ENCODE measurements around the gene CR1L. TPM values are rescaled to one million over a fixed set of nuclear protein-coding genes. Genes with fewer than 3 reads are reported as not detected.

The CR1L gene
- total and polyA plus RNA-seq, 9 of the 15 experiments (the other 6 are each of a cell fraction or from before 2014, with no cell fraction given) = 10.1 to 74.8 (median 34.3) TPM

DNA sequence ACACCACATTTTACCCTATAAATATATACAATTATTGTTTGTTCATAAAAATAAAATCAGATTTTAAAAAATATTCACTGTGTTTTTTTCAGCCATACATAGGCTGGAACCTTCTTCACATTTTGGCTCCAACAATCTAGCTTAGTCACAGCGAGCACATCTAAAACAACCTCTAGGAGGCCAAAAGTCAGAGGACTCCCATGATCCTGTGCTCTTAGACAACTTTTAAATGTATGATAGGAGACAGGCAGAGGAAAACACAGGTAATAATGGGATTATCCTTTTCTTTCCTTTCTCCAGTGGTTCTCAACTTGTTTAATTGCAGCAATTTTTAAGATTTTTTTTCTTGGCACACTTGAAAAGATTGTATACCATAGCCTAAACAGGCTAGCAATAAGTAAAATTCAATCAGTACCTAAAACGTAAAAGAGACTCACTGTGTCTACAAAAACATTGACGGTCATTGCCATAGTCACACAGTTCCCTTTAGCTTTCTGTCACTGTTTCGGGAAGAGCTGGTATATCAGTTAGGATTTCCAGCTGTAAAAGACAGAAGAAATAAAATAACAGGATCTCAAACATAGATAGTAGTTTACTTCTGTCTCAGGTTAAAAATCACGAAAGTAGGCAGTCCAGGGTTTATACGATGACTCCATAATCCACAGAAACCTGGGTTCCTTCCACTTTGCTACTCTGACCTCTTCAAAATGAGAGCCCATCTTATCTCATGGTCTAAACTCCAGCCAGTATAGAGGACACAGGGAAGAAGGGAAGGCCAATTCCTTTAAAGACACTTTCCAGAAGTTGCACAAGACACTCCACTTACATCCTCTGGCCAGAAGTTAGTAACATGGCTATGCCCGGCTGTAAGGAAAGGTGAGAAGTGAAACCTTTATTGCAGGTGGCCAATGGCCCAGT lies 39.2 kb upstream of the CR1L start (continued):
- TF ChIP-seq, protein P1, sequence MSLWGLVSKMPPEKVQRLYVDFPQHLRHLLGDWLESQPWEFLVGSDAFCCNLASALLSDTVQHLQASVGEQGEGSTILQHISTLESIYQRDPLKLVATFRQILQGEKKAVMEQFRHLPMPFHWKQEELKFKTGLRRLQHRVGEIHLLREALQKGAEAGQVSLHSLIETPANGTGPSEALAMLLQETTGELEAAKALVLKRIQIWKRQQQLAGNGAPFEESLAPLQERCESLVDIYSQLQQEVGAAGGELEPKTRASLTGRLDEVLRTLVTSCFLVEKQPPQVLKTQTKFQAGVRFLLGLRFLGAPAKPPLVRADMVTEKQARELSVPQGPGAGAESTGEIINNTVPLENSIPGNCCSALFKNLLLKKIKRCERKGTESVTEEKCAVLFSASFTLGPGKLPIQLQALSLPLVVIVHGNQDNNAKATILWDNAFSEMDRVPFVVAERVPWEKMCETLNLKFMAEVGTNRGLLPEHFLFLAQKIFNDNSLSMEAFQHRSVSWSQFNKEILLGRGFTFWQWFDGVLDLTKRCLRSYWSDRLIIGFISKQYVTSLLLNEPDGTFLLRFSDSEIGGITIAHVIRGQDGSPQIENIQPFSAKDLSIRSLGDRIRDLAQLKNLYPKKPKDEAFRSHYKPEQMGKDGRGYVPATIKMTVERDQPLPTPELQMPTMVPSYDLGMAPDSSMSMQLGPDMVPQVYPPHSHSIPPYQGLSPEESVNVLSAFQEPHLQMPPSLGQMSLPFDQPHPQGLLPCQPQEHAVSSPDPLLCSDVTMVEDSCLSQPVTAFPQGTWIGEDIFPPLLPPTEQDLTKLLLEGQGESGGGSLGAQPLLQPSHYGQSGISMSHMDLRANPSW (CRISPR knock-in tag; IDR thresholded peaks at IDR 0.05) = peak; percentile 52; the same call in 1 of the 2 replicates
- TF ChIP-seq ILF3 (IDR thresholded peaks at IDR 0.05; ENCODE audit: borderline replicate concordance) = no peak
- TF ChIP-seq NCOA4 (IDR thresholded peaks at IDR 0.05; ENCODE audit: partially characterized antibody) = no peak
- 0 out of 2 replicates have a peak, but pooled peaks have one; percentile 6 for TF ChIP-seq EP400 (IDR thresholded peaks at IDR 0.05)
- no peak for TF ChIP-seq BDP1 (IDR thresholded peaks at IDR 0.05; ENCODE audit: insufficient read depth, insufficient read length)
- TF ChIP-seq TEAD4 (IDR thresholded peaks at IDR 0.05; ENCODE audit: low read length) = peak; percentile 77
- no peak for TF ChIP-seq TEAD4 (CRISPR knock-in tag; IDR thresholded peaks at IDR 0.05; ENCODE audit: borderline replicate concordance)
- TF ChIP-seq CBFA2T2 (conservative IDR thresholded peaks at IDR 0.05) = no peak
- no peak for TF ChIP-seq KLF1 (tag; IDR thresholded peaks at IDR 0.05)
- peak; percentile 52 for TF ChIP-seq MAFG (tag; conservative IDR thresholded peaks at IDR 0.05)
- TF ChIP-seq ZNF707 (CRISPR knock-in tag; conservative IDR thresholded peaks at IDR 0.05) = no peak
- TF ChIP-seq MCM2 (IDR thresholded peaks at IDR 0.05; ENCODE audit: low read depth) = no peak
- TF ChIP-seq, protein P2, sequence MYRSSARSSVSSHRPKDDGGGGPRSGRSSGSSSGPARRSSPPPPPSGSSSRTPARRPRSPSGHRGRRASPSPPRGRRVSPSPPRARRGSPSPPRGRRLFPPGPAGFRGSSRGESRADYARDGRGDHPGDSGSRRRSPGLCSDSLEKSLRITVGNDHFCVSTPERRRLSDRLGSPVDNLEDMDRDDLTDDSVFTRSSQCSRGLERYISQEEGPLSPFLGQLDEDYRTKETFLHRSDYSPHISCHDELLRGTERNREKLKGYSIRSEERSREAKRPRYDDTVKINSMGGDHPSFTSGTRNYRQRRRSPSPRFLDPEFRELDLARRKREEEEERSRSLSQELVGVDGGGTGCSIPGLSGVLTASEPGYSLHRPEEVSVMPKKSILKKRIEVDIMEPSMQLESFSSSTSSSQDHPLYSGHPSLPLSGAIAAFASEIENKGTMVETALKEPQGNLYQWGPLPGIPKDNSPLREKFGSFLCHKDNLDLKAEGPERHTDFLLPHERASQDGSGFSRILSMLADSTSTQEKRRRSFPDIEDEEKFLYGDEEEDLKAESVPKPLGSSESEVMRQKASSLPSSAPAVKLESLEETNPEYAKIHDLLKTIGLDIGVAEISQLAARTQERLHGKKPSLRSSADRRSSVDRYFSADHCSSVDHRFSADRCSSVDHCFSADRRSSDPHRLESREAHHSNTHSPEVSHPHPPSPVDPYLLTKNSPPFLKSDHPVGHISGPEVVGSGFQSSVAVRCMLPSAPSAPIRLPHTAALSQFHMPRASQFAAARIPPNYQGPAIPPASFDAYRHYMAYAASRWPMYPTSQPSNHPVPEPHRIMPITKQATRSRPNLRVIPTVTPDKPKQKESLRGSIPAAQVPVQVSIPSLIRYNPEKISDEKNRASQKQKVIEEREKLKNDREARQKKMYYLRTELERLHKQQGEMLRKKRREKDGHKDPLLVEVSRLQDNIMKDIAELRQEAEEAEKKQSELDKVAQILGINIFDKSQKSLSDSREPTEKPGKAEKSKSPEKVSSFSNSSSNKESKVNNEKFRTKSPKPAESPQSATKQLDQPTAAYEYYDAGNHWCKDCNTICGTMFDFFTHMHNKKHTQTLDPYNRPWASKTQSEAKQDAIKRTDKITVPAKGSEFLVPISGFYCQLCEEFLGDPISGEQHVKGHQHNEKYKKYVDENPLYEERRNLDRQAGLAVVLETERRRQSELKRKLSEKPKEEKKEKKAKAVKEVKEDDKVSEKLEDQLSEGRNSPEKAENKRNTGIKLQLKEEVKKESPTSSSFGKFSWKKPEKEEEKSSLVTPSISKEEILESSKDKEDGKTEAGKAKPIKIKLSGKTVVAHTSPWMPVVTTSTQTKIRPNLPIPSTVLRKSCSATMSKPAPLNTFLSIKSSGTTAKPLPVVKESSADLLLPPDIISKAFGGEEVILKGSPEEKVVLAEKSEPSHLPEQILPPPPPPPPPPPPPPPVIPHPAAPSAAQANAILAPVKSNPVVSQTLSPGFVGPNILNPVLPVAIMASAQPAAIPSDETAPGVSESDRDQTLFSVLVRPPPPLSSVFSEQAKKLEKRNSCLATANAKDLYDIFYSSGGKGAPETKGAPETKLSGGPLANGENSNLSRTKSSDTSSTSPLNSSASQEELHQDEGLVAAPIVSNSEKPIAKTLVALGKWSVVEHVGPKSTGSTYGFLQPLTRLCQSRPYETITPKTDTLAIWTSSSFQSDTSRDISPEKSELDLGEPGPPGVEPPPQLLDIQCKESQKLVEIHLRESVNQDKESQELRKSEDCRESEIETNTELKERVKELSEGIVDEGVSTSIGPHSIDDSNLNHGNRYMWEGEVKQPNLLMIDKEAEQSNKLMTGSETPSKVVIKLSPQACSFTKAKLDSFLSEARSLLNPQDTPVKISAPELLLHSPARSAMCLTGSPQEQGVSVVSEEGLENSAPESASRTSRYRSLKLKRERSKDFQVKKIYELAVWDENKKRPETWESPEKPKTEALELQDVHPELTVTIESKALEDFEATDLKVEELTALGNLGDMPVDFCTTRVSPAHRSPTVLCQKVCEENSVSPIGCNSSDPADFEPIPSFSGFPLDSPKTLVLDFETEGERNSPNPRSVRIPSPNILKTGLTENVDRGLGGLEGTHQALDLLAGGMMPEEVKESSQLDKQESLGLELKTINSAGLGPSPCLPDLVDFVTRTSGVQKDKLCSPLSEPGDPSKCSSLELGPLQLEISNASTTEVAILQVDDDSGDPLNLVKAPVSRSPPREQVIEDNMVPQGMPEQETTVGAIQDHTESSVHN (IDR thresholded peaks at IDR 0.05; ENCODE audit: borderline replicate concordance in 1 of 2, low read depth in 1 of 2) = no peak
- no peak for TF ChIP-seq DNMT1 (IDR thresholded peaks at IDR 0.05)

Measured in K562 (cell line).